Calu3 (cell line): ENCODE results near the gene HOGA1. TPM values are rescaled to one million over a fixed set of nuclear protein-coding genes. Genes with fewer than 3 reads are reported as not detected.
A peak's percentile ranks its signal among the peaks of the same experiment; 100 is the strongest.
"Not testable (repeated sequence)": the region's sequence is repeated elsewhere in the genome, so short reads cannot be mapped to it uniquely, and the experiment has no call there.

Experiments used
- BruUV-seq: library from RNA; stranded (reverse); fragments of 400-500 nt; replicated peaks from 2 replicates; lab custom pipeline; 2021; lab: Mats Ljungman, UMichigan
- CTCF ChIA-PET: fragments of 300-600 bp; sonication (Branson Sonifier 250); formaldehyde crosslinking; loops from one replicate; lab custom pipeline; 2022; ENCODE audit warnings: antibody characterized with exemption; lab: Charles Lee
- DNase-seq: peaks from one replicate; pipeline ENCODE4 v3.0.0; 2022
- H3K27ac Mint-ChIP-seq: one replicate; pipeline ENCODE4 v1.8.0; 2022; ENCODE audit warnings: mixed read lengths; ENCODE audit not compliant: unreplicated experiment
- H3K27me3 Mint-ChIP-seq: one replicate; pipeline ENCODE4 v1.8.0; 2022; ENCODE audit warnings: mixed read lengths; ENCODE audit not compliant: unreplicated experiment
- H3K36me3 Mint-ChIP-seq: one replicate; pipeline ENCODE4 v1.8.0; 2022; ENCODE audit warnings: mild to moderate bottlenecking, moderate library complexity, mixed read lengths; ENCODE audit not compliant: insufficient read depth, unreplicated experiment
- H3K4me1 Mint-ChIP-seq: one replicate; pipeline ENCODE4 v1.8.0; 2022; ENCODE audit warnings: mild to moderate bottlenecking, low read depth, mixed read lengths; ENCODE audit not compliant: unreplicated experiment
- H3K4me3 Mint-ChIP-seq: one replicate; pipeline ENCODE4 v1.8.0; 2022; ENCODE audit warnings: mild to moderate bottlenecking, low read depth, moderate library complexity, mixed read lengths; ENCODE audit not compliant: unreplicated experiment
- H3K9me3 Mint-ChIP-seq: one replicate; pipeline ENCODE4 v1.8.0; 2022; ENCODE audit warnings: low read depth, mixed read lengths; ENCODE audit not compliant: unreplicated experiment
- intact Hi-C: fragments of 100-400 bp; cut with micrococcal nuclease; formaldehyde crosslinking; loops from one replicate; pipeline ENCODE4 v1.10.0; 2022; ENCODE audit not compliant: unreplicated experiment
- total RNA-seq: library from RNA; stranded (reverse); gene quantifications from 2 replicates; pipeline ENCODE4 v1.2.3, GENCODE V29; 2022
- TF ChIP-seq, protein P1 (sequence below): fragments of 200-600 bp; IDR thresholded peaks from one replicate; pipeline ENCODE4 v1.8.0; 2022; ENCODE audit warnings: antibody characterized with exemption; ENCODE audit not compliant: unreplicated experiment

The HOGA1 gene
- total RNA-seq, 1 experiment from 2014 or later: 7.9 TPM

DNA sequence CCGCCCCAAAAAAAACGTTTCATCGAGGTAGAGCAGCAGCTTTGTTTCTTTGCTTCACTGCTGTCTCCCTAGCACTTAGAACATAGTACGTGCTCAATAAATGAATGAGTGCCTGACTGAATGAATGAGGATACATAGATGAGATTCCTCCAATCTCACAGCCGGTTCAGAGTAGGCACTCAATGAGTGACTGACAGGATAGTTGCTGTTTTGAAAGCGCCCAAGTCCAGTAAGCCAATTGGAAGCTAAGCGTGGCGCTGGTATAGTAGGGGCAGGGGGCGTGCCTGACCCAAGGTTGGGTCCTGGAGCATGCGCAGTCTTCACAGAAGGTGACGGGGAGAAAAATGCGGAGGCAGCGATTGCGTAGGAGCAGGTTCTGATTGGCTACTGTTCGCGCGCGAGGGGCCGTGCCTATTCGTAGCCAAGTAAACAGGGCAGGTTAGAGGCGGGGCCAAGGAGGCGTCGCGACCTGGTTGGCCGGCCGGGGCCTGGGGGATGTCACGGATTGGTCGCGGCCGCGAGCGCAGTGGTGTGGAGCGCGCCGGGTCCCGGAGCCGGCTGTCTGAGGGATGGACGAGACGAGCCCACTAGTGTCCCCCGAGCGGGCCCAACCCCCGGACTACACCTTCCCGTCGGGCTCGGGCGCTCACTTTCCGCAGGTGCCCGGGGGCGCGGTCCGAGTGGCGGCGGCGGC is 56.1 kb downstream of the HOGA1 start, which contains the start of gene PI4K2A:
PI4K2A (plus strand) TSS at position 498 of the 694 bp plus-strand sequence; CDS start at position 570, 72 bp downstream.
- DNase-seq: peak; percentile 95
- Mint-ChIP-seq H3K27me3 (no peaks in the 10 kb centered on the region), H3K9me3 (no peaks in the 10 kb centered on the region), H3K36me3 (peaks cover 25% of the 10 kb centered on the region), H3K4me3 (peak within 1 kb of the TSS; percentile 92), H3K4me1 (peaks cover 9% of the 10 kb centered on the region), H3K27ac (peak within 1 kb of the TSS; percentile 93)
- CTCF ChIA-PET: no interaction called here
- intact Hi-C loops: no loop called here
- TF ChIP-seq, protein P1, sequence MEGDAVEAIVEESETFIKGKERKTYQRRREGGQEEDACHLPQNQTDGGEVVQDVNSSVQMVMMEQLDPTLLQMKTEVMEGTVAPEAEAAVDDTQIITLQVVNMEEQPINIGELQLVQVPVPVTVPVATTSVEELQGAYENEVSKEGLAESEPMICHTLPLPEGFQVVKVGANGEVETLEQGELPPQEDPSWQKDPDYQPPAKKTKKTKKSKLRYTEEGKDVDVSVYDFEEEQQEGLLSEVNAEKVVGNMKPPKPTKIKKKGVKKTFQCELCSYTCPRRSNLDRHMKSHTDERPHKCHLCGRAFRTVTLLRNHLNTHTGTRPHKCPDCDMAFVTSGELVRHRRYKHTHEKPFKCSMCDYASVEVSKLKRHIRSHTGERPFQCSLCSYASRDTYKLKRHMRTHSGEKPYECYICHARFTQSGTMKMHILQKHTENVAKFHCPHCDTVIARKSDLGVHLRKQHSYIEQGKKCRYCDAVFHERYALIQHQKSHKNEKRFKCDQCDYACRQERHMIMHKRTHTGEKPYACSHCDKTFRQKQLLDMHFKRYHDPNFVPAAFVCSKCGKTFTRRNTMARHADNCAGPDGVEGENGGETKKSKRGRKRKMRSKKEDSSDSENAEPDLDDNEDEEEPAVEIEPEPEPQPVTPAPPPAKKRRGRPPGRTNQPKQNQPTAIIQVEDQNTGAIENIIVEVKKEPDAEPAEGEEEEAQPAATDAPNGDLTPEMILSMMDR: no peak
- no TSS peak for BruUV-seq

DNA sequence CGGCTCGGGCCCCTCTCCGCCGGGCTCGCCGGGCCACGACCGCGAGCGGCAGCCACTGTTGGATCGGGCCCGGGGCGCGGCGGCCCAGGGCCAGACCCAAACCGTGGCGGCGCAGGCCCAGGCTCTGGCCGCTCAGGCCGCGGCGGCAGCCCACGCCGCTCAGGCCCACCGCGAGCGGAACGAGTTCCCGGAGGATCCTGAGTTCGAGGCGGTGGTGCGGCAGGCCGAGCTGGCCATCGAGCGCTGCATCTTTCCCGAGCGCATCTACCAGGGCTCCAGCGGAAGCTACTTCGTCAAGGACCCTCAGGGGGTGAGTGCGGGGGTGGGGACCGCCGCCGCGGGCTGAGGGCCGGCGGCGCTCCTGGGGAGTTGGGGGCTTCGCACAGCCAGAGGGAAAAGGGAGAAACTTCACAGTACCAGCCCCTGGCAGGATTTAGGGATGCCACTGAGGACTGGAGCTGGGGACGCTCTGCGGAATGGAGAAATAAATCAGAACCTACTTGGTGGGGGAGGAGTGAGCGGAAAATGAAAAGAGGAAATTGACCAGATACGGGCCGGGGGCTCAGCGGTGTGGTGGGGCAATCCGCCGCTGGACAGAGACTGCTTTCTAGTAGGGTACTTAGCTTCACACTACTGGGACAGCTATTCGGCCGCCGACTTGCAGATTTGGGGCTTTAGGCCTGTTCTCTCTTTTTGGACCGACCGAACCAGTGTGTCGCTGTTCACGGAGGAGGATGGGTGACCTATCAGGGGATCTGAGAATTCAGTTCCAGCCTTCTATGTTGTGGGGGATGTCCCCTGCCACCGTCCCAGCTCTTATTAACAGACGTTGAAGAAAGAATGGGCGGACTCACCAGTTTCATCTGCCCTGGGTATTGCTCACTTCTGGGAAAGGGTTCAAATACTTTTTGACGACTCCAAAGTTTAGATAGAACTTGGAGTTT is 57.0 kb downstream of the HOGA1 start:
- TF ChIP-seq, protein P1: no peak
- H3K9me3 Mint-ChIP-seq: no peaks in the 10 kb centered on the region
- H3K27ac Mint-ChIP-seq: no peak overlapping the region
- TSS peak; percentile 53 for BruUV-seq
- CTCF ChIA-PET: interaction anchor here (0.6 kb wide), 1 partner anchor 8 kb away, joined by 3 read pairs; no protein-coding TSS in a partner anchor
- H3K4me3 Mint-ChIP-seq: peak overlapping the region; percentile 92
- H3K27me3 Mint-ChIP-seq: no peaks in the 10 kb centered on the region
- intact Hi-C loops: no loop called here
- DNase-seq: no peak
- H3K36me3 Mint-ChIP-seq: peaks cover 26% of the 10 kb centered on the region
- H3K4me1 Mint-ChIP-seq: peaks cover 9% of the 10 kb centered on the region

DNA sequence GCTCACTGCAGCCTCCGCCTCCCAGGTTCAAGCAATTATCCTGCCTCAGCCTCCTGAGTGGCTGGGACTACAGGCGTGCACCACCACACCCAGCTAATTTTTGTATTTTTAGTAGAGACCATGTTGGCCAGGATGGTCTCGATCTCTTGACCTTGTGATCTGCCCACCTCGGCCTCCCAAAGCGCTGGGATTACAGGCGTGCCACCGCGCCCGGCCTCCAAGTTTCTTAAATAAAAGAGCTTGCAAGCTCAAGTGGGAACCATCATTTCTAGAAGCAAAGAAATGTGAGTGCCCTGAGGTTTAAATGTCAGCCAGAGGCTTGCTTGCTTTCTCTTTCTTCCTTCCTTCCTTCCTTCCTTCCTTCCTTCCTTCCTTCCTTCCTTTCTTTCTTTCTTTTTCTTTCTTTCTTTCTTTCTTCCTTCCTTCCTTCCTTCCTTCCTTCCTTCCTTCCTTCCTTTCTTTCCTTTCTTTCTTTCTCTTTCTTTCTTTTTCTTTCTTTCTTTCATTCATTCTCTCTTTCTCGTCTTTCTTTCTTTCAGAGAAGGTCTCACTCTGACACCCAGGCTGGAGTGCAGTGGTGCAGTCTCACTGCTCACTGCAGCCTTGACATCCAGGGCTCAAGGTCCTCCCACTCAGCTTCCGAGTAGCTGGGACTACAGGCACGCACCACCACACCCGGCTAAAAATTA is 58.4 kb downstream of the HOGA1 start:
- CTCF ChIA-PET: interaction anchor here (0.7 kb wide), 2 partner anchors 58 to 1014 kb away, joined by 3 to 4 read pairs; partner anchors contain the start of gene HOGA1
- intact Hi-C loops: not testable (repeated sequence)

DNA sequence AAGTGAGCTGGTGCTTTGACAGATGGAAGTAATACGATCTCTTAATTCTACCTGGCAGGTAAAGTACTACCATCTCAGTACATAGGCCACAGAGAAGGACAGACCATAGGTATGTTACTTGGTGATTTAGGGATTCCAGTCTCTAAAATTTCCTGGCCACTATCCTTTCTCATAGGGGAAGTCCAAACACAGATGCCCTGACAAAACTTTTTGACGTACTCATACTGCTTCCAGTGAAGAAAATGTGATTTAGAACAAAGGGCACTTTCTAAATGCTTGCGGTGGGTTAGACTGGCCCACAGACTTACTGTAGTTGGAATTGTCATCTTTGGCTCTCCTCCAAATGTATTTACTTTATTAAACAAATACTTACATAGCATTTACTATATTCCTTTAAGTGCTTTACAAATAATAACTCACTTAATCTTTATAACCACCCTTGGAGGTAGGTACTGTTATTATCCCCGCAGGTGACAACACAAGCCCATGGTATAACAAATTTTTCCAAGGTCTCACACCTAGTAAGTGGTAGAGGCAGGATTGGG is 59.3 kb downstream of the HOGA1 start:
- Mint-ChIP-seq H3K4me1 (peaks cover 17% of the 10 kb centered on the region), H3K36me3 (peaks cover 26% of the 10 kb centered on the region), H3K27ac (no peak overlapping the region), H3K27me3 (no peaks in the 10 kb centered on the region), H3K9me3 (no peaks in the 10 kb centered on the region), H3K4me3 (no peak overlapping the region)
- no peak for DNase-seq
- TF ChIP-seq, protein P1: no peak
- intact Hi-C loops: no loop called here
- CTCF ChIA-PET: no interaction called here
- BruUV-seq: no TSS peak

More for the DNA sequence above, 58.4 kb downstream of the HOGA1 start:
- Mint-ChIP-seq H3K4me3 (peak overlapping the region; percentile 92), H3K36me3 (peaks cover 26% of the 10 kb centered on the region), H3K4me1 (peaks cover 13% of the 10 kb centered on the region)
- H3K9me3 Mint-ChIP-seq, H3K27ac Mint-ChIP-seq, H3K27me3 Mint-ChIP-seq, BruUV-seq, DNase-seq: not testable (repeated sequence)
